Measurements from ENCODE around the gene GAN. TPM values are rescaled to one million over a fixed set of nuclear protein-coding genes. Genes with fewer than 3 reads are reported as not detected.

GAN gene
- total and polyA plus RNA-seq, 2 of the 4 experiments (the other 2 are of a cell fraction) = 1.1 to 5.7 TPM

DNA sequence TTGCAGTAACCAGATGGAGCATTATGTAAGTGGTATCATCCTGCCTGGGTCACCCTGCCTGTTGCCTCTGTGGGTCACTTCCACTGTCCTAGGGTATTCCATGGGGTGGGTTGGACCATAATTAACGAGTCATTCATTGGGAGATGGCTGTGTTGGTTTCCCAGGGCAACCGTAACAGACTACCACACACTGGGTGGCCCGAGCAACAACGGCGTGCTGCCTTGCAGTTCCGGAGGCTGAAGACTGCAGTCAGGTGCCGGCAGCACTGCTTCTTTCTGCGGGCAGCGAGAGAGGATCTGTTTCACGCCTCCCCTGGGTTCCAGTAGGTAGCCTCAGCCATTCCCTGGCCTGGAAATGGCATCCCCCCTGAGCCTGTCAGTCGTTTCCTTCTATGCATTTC is 101.0 kb downstream of the GAN start:
- Histone ChIP-seq H3K56ac (ENCODE audit: extremely low read depth, insufficient read depth, low read length) (no peak overlapping the region), H4K20me1 (ENCODE audit: insufficient read depth, low read length) (no peaks in the 10 kb centered on the region), H3K4me1 (ENCODE audit: control insufficient read depth, insufficient read depth, low read length) (peaks cover 2% of the 10 kb centered on the region; the same call in 1 of the 2 replicates), H2AK5ac (ENCODE audit: low read depth, low read length) (no peak overlapping the region), H2AK9ac (replicated peaks; ENCODE audit: low read depth, low read length, poor library complexity) (no peak overlapping the region), H3K79me1 (ENCODE audit: low read depth in 1 of 2, low read length in 2 of 2) (no peaks in the 10 kb centered on the region), H4K5ac (ENCODE audit: low read depth, low read length) (no peak overlapping the region), H3K4me2 (ENCODE audit: low read depth, low read length) (no peak overlapping the region), H3K23ac (ENCODE audit: low read depth, low read length) (no peak overlapping the region), H2BK15ac (ENCODE audit: low read depth, low read length) (no peak overlapping the region), H3K4me3 (ENCODE audit: insufficient read depth, low read depth, low read length) (no peak overlapping the region), H3K9ac (ENCODE audit: low read depth, low read length) (no peak overlapping the region), H4K8ac (ENCODE audit: low read depth in 2 of 2, low read length in 2 of 2) (no peak overlapping the region), H3K18ac (ENCODE audit: low read depth, low read length) (no peak overlapping the region), H3K14ac (replicated peaks; ENCODE audit: low read depth, low read length) (no peak overlapping the region), H3K9me3 (ENCODE audit: control insufficient read depth, insufficient read depth, low read length) (no peaks in the 10 kb centered on the region), H2BK20ac (ENCODE audit: low read depth, low read length) (no peak overlapping the region), H3K27ac (ENCODE audit: insufficient read depth, low read length) (no peak overlapping the region), H3K36me3 (ENCODE audit: control insufficient read depth, insufficient read depth, low read length) (no peaks in the 10 kb centered on the region), H3K4ac (ENCODE audit: low read depth, low read length) (no peak overlapping the region), H2AFZ (replicated peaks; ENCODE audit: low read length, poor library complexity) (peak overlapping the region; percentile 23), H2BK120ac (ENCODE audit: low read depth, low read length) (no peak overlapping the region), H2BK5ac (ENCODE audit: low read depth, low read length, poor library complexity, severe bottlenecking) (no peak overlapping the region), H4K91ac (ENCODE audit: insufficient read depth, low read depth, low read length) (no peak overlapping the region), H3K27me3 (ENCODE audit: control insufficient read depth, insufficient read depth, low read length) (peaks cover 4% of the 10 kb centered on the region), H3K9me1 (ENCODE audit: insufficient read depth, low read length) (no peaks in the 10 kb centered on the region)
- WGBS, 2 experiments (ENCODE audit: extremely low coverage in 2 of 2, insufficient read length in 1 of 2) = 66% methylated on average over 10 of the region's 11 CpGs; no CpG with 5 or more reads in 1 of the 2 experiments
- CTCF ChIA-PET = no interaction called here
- TF ChIP-seq, protein P1, sequence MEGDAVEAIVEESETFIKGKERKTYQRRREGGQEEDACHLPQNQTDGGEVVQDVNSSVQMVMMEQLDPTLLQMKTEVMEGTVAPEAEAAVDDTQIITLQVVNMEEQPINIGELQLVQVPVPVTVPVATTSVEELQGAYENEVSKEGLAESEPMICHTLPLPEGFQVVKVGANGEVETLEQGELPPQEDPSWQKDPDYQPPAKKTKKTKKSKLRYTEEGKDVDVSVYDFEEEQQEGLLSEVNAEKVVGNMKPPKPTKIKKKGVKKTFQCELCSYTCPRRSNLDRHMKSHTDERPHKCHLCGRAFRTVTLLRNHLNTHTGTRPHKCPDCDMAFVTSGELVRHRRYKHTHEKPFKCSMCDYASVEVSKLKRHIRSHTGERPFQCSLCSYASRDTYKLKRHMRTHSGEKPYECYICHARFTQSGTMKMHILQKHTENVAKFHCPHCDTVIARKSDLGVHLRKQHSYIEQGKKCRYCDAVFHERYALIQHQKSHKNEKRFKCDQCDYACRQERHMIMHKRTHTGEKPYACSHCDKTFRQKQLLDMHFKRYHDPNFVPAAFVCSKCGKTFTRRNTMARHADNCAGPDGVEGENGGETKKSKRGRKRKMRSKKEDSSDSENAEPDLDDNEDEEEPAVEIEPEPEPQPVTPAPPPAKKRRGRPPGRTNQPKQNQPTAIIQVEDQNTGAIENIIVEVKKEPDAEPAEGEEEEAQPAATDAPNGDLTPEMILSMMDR (conservative IDR thresholded peaks at IDR 0.05; ENCODE audit: low read depth, low read length) = no peak
- TF ChIP-seq BHLHE40 (IDR thresholded peaks at IDR 0.05; ENCODE audit: low read depth, low read length) (no peak), CHD1 (IDR thresholded peaks at IDR 0.05; ENCODE audit: low read depth, low read length) (no peak), RFX5 (IDR thresholded peaks at IDR 0.05; ENCODE audit: low read depth, low read length) (no peak), NFE2L2 (IDR thresholded peaks at IDR 0.05; ENCODE audit: low read depth, low read length) (no peak), RCOR1 (IDR thresholded peaks at IDR 0.05; ENCODE audit: insufficient replicate concordance, low read length) (no peak), MAZ (IDR thresholded peaks at IDR 0.05; ENCODE audit: borderline replicate concordance, low read depth, low read length) (no peak), MXI1 (IDR thresholded peaks at IDR 0.05; ENCODE audit: borderline replicate concordance, low read depth, low read length) (no peak)
- TF ChIP-seq, protein P2, sequence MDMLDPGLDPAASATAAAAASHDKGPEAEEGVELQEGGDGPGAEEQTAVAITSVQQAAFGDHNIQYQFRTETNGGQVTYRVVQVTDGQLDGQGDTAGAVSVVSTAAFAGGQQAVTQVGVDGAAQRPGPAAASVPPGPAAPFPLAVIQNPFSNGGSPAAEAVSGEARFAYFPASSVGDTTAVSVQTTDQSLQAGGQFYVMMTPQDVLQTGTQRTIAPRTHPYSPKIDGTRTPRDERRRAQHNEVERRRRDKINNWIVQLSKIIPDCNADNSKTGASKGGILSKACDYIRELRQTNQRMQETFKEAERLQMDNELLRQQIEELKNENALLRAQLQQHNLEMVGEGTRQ (IDR thresholded peaks at IDR 0.05; ENCODE audit: low read depth, low read length) = no peak
- DNase-seq (no peak), ATAC-seq (ENCODE audit: low read depth) (no peak)
- intact Hi-C loops (cut with micrococcal nuclease) (no loop called here), dilution Hi-C loops (cut with HindIII; ENCODE audit: low sequenced_read_pairs, unreplicated experiment) (no loop called here), in situ Hi-C loops (cut with MboI; ENCODE audit: low sequenced_read_pairs) (no loop called here)
- POLR2A ChIA-PET (ENCODE audit: unreplicated experiment) = no interaction called here
- no TSS peak for BruUV-seq (replicated peaks)

Measured in IMR-90 (cell line).